HCT116 (cell line): Measurements from ENCODE around the gene HSPB8. TPM values are rescaled to one million over a fixed set of nuclear protein-coding genes. Genes with fewer than 3 reads are reported as not detected.
A peak's percentile ranks its signal among the peaks of the same experiment; 100 is the strongest.

Experiments
- ATAC-seq: fragments of 200-7000 bp; cut with Tn5 transposase; 2 replicates; pipeline ENCODE4 v1.9.1; 2020; ENCODE audit warnings: mild to moderate bottlenecking, moderate library complexity
- BruUV-seq: library from RNA; stranded (reverse); fragments of 400-500 nt; replicated peaks from 2 replicates; lab custom pipeline; 2021; lab: Mats Ljungman, UMichigan
- CTCF ChIA-PET: fragments of 300-600 bp; sonication (Branson Sonifier 250); formaldehyde crosslinking; loops from one replicate; lab custom pipeline; 2021; ENCODE audit warnings: antibody characterized with exemption; lab: Charles Lee
- POLR2A ChIA-PET: fragments of 300-600, 350-600 bp; sonication (Branson Sonifier 250); formaldehyde crosslinking; loops from one replicate; lab custom pipeline; 2021; ENCODE audit warnings: antibody characterized with exemption; lab: Charles Lee
- RAD21 ChIA-PET, 2 experiments: fragments of 300-600 bp; sonication (Branson Sonifier 250); formaldehyde crosslinking; loops; one replicate each; lab custom pipeline; 2023; ENCODE audit warnings: low total read pairs in 2 of 2; ENCODE audit not compliant: uncharacterized antibody in 2 of 2, unreplicated experiment in 2 of 2, low non-redundant PET in 1 of 2; lab: Charles Lee
- DNase-seq: peaks from one replicate; pipeline ENCODE4 v3.0.0-alpha.2; 2010; ENCODE audit warnings: low read depth, low spot score
- H2AFZ ChIP-seq: fragments of 200-600 bp; shearing (Covaris generic), sonication (generic); 2 replicates; pipeline ENCODE4 v1.6.1; 2017; ENCODE audit warnings: low read depth, mixed run types, mixed read lengths, antibody characterized with exemption, low read length; ENCODE audit not compliant: poor library complexity, severe bottlenecking
- H3K27ac ChIP-seq: 2 replicates; pipeline ENCODE4 v1.5.1; 2012; ENCODE audit warnings: low read depth, low read length
- H3K27me3 ChIP-seq: fragments of 200-600 bp; sonication (generic); 2 replicates; pipeline ENCODE4 v1.6.1; 2016; ENCODE audit warnings: mixed run types, low read length, mixed read lengths; ENCODE audit not compliant: insufficient read depth
- H3K36me3 ChIP-seq, 2 experiments: fragments of 200-500 bp in 1 of 2; fragments of 200-600 bp in 1 of 2; sonication (Bioruptor generic) in 1 of 2; sonication (generic) in 1 of 2; 2 replicates each; pipeline versions ENCODE4 v1.5.1 to v1.6.1; 2014 to 2016; ENCODE audit warnings: low read length in 2 of 2, inconsistent platforms in 1 of 2, mixed read lengths in 1 of 2, mixed run types in 1 of 2; ENCODE audit not compliant: insufficient read depth in 2 of 2, control insufficient read depth in 1 of 2
- H3K4me1 ChIP-seq, 2 experiments: fragments of 200-600 bp in 1 of 2; sonication (generic) in 1 of 2; 2 replicates each; pipeline versions ENCODE4 v1.5.1 to v1.6.1; 2012 to 2017; ENCODE audit warnings: low read length in 2 of 2, inconsistent platforms in 1 of 2, mild to moderate bottlenecking in 1 of 2, mixed read lengths in 1 of 2, mixed run types in 1 of 2, moderate library complexity in 1 of 2; ENCODE audit not compliant: insufficient read depth in 2 of 2, control insufficient read depth in 1 of 2
- H3K4me2 ChIP-seq: fragments of 200-600 bp; sonication (generic); 2 replicates; pipeline ENCODE4 v1.6.1; 2017; ENCODE audit warnings: mixed run types, low read length, mixed read lengths
- H3K4me3 ChIP-seq, 2 experiments: fragments of 200-600 bp in 1 of 2; sonication (generic) in 1 of 2; replicated peaks in 1 of 2; 2 replicates each; pipeline ENCODE4 v1.5.1; 2011 to 2016; ENCODE audit warnings: low read length in 2 of 2, control low read depth in 1 of 2, low read depth in 1 of 2, mild to moderate bottlenecking in 1 of 2, mixed read lengths in 1 of 2, mixed run types in 1 of 2
- H3K79me2 ChIP-seq: fragments of 200-600 bp; sonication (generic); 2 replicates; pipeline ENCODE4 v1.6.1; 2017; ENCODE audit warnings: mild to moderate bottlenecking, mixed run types, low read length, moderate library complexity, mixed read lengths; ENCODE audit not compliant: insufficient read depth
- H3K9ac ChIP-seq: fragments of 200-600 bp; sonication (generic); 2 replicates; pipeline ENCODE4 v1.6.1; 2016; ENCODE audit warnings: low read length, mixed read lengths
- H3K9me2 ChIP-seq: fragments of 200-600 bp; sonication (generic), shearing (Covaris generic); 2 replicates; pipeline ENCODE4 v1.6.1; 2017; ENCODE audit warnings: mixed run types, mild to moderate bottlenecking, moderate library complexity; ENCODE audit not compliant: insufficient read depth
- H3K9me3 ChIP-seq, 2 experiments: fragments of 200-500 bp in 1 of 2; fragments of 200-600 bp in 1 of 2; sonication (Bioruptor generic) in 1 of 2; sonication (generic) in 1 of 2; 2 replicates each; pipeline ENCODE4 v1.6.1; 2014 to 2017; ENCODE audit warnings: low read length in 2 of 2, mixed read lengths in 2 of 2, inconsistent platforms in 1 of 2, low read depth in 1 of 2, mild to moderate bottlenecking in 1 of 2, mixed run types in 1 of 2, moderate library complexity in 1 of 2; ENCODE audit not compliant: control insufficient read depth in 1 of 2, insufficient read depth in 1 of 2
- H4K20me1 ChIP-seq: fragments of 200-600 bp; sonication (generic), shearing (Covaris generic); 2 replicates; pipeline ENCODE4 v1.6.1; 2017; ENCODE audit warnings: mixed run types, mild to moderate bottlenecking, moderate library complexity; ENCODE audit not compliant: insufficient read depth
- ATF3 ChIP-seq: IDR thresholded peaks from 2 replicates; pipeline ENCODE4 v1.6.1; 2012
- CBX3 ChIP-seq: IDR thresholded peaks from 2 replicates; pipeline ENCODE4 v1.6.1; 2012; ENCODE audit warnings: low read depth
- FOSL1 ChIP-seq: IDR thresholded peaks from 2 replicates; pipeline ENCODE4 v1.6.1; 2012; ENCODE audit warnings: low read depth
- JUND ChIP-seq: IDR thresholded peaks from 2 replicates; pipeline ENCODE4 v1.6.1; 2012
- POLR2A ChIP-seq: IDR thresholded peaks from 2 replicates; pipeline ENCODE4 v1.7.0; 2011; ENCODE audit warnings: borderline replicate concordance; ENCODE audit not compliant: insufficient read depth, insufficient read length; ENCODE audit errors: extremely low read depth
- POLR2AphosphoS5 ChIP-seq: IDR thresholded peaks from 2 replicates; pipeline ENCODE4 v1.6.1; 2011; ENCODE audit warnings: mild to moderate bottlenecking, low read depth, low read length, moderate library complexity
- SIN3A ChIP-seq: IDR thresholded peaks from 2 replicates; pipeline ENCODE4 v1.6.1; 2012; ENCODE audit warnings: low read depth
- SP1 ChIP-seq: IDR thresholded peaks from 2 replicates; pipeline ENCODE4 v1.6.1; 2012; ENCODE audit warnings: low read depth
- TCF7L2 ChIP-seq: IDR thresholded peaks from 2 replicates; pipeline ENCODE4 v1.7.0; 2011; ENCODE audit warnings: borderline replicate concordance, inconsistent platforms; ENCODE audit not compliant: insufficient read depth, insufficient read length; ENCODE audit errors: extremely low read depth
- YY1 ChIP-seq: IDR thresholded peaks from 2 replicates; pipeline ENCODE4 v1.6.1; 2011; ENCODE audit warnings: low read length, low read depth, moderate library complexity, mild to moderate bottlenecking; ENCODE audit not compliant: insufficient replicate concordance; ENCODE audit errors: extremely low read depth
- ZNF274 ChIP-seq: fragments of 200-500 bp; sonication (Bioruptor generic); IDR thresholded peaks from 2 replicates; pipeline ENCODE4 v1.6.1; 2014; ENCODE audit warnings: mild to moderate bottlenecking, low read depth, low read length, inconsistent platforms
- intact Hi-C: fragments of 100-400 bp; cut with micrococcal nuclease; formaldehyde crosslinking; loops from 2 replicates; pipeline ENCODE4 v1.10.0; 2022
- total RNA-seq: library from RNA; stranded (reverse); gene quantifications from one replicate; pipeline ENCODE4 v1.2.1, GENCODE V29; 2021; ENCODE audit not compliant: unreplicated experiment
- TF ChIP-seq, protein P1 (sequence below): IDR thresholded peaks from 2 replicates; pipeline ENCODE4 v1.6.1; 2012
- TF ChIP-seq, protein P2 (sequence below): IDR thresholded peaks from 2 replicates; pipeline ENCODE4 v1.6.1; 2012; ENCODE audit warnings: low read depth

The HSPB8 gene
- total RNA-seq, 1 experiment from 2014 or later: 3.5 TPM

GRCh38 chr12:119229837-119230236 lies 51.1 kb downstream of the HSPB8 start:
- intact Hi-C loops: no loop called here
- Histone ChIP-seq H3K4me2 (peak overlapping the region; percentile 64), H3K79me2 (no peaks in the 10 kb centered on the region), H3K9me3 (no peaks in the 10 kb centered on the region), H3K27ac (no peak overlapping the region), H3K9me2 (no peaks in the 10 kb centered on the region), H3K27me3 (peaks cover 3% of the 10 kb centered on the region; the same call in 1 of the 2 replicates), H3K4me3 (peak overlapping the region; percentile 27 to 40; a peak in 3 of 4 replicates), H4K20me1 (no peaks in the 10 kb centered on the region), H3K4me1 (peaks cover 0 to 12% of the 10 kb centered on the region in 2 experiments; a peak in 2 of 4 replicates), H2AFZ (peak overlapping the region; percentile 93), H3K9ac (no peak overlapping the region), H3K36me3 (no peaks in the 10 kb centered on the region)
- RAD21 ChIA-PET: no interaction called here
- POLR2A ChIA-PET: no interaction called here
- peak; percentile 59 for DNase-seq
- ATAC-seq: peak; percentile 91
- no TSS peak for BruUV-seq
- CTCF ChIA-PET: interaction anchor here (0.6 to 1.0 kb wide), 2 partner anchors 214 to 1114 kb away, joined by 3 read pairs; no protein-coding TSS in a partner anchor
- no peak for TF ChIP-seq SIN3A
- no peak for TF ChIP-seq ZNF274
- peak; percentile 77 for TF ChIP-seq YY1
- TF ChIP-seq POLR2A: no peak
- TF ChIP-seq, protein P1, sequence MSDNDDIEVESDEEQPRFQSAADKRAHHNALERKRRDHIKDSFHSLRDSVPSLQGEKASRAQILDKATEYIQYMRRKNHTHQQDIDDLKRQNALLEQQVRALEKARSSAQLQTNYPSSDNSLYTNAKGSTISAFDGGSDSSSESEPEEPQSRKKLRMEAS: 0 out of 2 replicates have a peak, but pooled peaks have one; percentile 9
- TF ChIP-seq, protein P2, sequence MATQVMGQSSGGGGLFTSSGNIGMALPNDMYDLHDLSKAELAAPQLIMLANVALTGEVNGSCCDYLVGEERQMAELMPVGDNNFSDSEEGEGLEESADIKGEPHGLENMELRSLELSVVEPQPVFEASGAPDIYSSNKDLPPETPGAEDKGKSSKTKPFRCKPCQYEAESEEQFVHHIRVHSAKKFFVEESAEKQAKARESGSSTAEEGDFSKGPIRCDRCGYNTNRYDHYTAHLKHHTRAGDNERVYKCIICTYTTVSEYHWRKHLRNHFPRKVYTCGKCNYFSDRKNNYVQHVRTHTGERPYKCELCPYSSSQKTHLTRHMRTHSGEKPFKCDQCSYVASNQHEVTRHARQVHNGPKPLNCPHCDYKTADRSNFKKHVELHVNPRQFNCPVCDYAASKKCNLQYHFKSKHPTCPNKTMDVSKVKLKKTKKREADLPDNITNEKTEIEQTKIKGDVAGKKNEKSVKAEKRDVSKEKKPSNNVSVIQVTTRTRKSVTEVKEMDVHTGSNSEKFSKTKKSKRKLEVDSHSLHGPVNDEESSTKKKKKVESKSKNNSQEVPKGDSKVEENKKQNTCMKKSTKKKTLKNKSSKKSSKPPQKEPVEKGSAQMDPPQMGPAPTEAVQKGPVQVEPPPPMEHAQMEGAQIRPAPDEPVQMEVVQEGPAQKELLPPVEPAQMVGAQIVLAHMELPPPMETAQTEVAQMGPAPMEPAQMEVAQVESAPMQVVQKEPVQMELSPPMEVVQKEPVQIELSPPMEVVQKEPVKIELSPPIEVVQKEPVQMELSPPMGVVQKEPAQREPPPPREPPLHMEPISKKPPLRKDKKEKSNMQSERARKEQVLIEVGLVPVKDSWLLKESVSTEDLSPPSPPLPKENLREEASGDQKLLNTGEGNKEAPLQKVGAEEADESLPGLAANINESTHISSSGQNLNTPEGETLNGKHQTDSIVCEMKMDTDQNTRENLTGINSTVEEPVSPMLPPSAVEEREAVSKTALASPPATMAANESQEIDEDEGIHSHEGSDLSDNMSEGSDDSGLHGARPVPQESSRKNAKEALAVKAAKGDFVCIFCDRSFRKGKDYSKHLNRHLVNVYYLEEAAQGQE: no peak
- peak; percentile 77 for TF ChIP-seq SP1
- TF ChIP-seq ATF3: no peak
- peak; percentile 25; the same call in 1 of the 2 replicates for TF ChIP-seq POLR2AphosphoS5
- TF ChIP-seq FOSL1: no peak
- peak; percentile 63; the same call in 1 of the 2 replicates for TF ChIP-seq CBX3
- TF ChIP-seq TCF7L2: no peak
- TF ChIP-seq JUND: no peak
